Ishikawa (cell line): ENCODE results near the gene BAG1.

ENCODE experiments used
- CREB1 ChIP-seq: IDR thresholded peaks from 2 replicates; pipeline ENCODE4 v1.6.1; 2012; ENCODE audit warnings: low read depth
- EGR1 ChIP-seq: IDR thresholded peaks from 2 replicates; pipeline ENCODE4 v1.6.1; 2012
- FOXM1 ChIP-seq: IDR thresholded peaks from 2 replicates; pipeline ENCODE4 v1.6.1; 2012; ENCODE audit warnings: low read depth, borderline replicate concordance
- RAD21 ChIP-seq: IDR thresholded peaks from 2 replicates; pipeline ENCODE4 v1.6.1; 2012; ENCODE audit warnings: low read depth
- TAF1 ChIP-seq: IDR thresholded peaks from 2 replicates; pipeline ENCODE4 v1.6.1; 2012; ENCODE audit warnings: low read depth, mild to moderate bottlenecking
- TCF12 ChIP-seq: IDR thresholded peaks from 2 replicates; pipeline ENCODE4 v1.6.1; 2012; ENCODE audit warnings: low read depth
- TEAD4 ChIP-seq: IDR thresholded peaks from 2 replicates; pipeline ENCODE4 v1.6.1; 2012
- YY1 ChIP-seq: IDR thresholded peaks from 2 replicates; pipeline ENCODE4 v1.6.1; 2012; ENCODE audit warnings: low read depth
- ZBTB7A ChIP-seq: IDR thresholded peaks from 2 replicates; pipeline ENCODE4 v1.6.1; 2012; ENCODE audit warnings: low read depth
- TF ChIP-seq, protein P1 (sequence below): IDR thresholded peaks from 2 replicates; pipeline ENCODE4 v1.6.1; 2012; ENCODE audit warnings: low read depth, mild to moderate bottlenecking
- TF ChIP-seq, protein P2 (sequence below): IDR thresholded peaks from 2 replicates; pipeline ENCODE4 v1.6.1; 2012
- TF ChIP-seq, protein P3 (sequence below): IDR thresholded peaks from 2 replicates; pipeline ENCODE4 v1.6.1; 2012

Gene BAG1

GRCh38 chr9:33210006-33210715, 54.3 kb downstream of the BAG1 start:
- no peak for TF ChIP-seq RAD21
- TF ChIP-seq, protein P1, sequence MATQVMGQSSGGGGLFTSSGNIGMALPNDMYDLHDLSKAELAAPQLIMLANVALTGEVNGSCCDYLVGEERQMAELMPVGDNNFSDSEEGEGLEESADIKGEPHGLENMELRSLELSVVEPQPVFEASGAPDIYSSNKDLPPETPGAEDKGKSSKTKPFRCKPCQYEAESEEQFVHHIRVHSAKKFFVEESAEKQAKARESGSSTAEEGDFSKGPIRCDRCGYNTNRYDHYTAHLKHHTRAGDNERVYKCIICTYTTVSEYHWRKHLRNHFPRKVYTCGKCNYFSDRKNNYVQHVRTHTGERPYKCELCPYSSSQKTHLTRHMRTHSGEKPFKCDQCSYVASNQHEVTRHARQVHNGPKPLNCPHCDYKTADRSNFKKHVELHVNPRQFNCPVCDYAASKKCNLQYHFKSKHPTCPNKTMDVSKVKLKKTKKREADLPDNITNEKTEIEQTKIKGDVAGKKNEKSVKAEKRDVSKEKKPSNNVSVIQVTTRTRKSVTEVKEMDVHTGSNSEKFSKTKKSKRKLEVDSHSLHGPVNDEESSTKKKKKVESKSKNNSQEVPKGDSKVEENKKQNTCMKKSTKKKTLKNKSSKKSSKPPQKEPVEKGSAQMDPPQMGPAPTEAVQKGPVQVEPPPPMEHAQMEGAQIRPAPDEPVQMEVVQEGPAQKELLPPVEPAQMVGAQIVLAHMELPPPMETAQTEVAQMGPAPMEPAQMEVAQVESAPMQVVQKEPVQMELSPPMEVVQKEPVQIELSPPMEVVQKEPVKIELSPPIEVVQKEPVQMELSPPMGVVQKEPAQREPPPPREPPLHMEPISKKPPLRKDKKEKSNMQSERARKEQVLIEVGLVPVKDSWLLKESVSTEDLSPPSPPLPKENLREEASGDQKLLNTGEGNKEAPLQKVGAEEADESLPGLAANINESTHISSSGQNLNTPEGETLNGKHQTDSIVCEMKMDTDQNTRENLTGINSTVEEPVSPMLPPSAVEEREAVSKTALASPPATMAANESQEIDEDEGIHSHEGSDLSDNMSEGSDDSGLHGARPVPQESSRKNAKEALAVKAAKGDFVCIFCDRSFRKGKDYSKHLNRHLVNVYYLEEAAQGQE: no peak
- TF ChIP-seq TAF1: no peak
- TF ChIP-seq FOXM1: no peak
- TF ChIP-seq EGR1: no peak
- TF ChIP-seq, protein P2, sequence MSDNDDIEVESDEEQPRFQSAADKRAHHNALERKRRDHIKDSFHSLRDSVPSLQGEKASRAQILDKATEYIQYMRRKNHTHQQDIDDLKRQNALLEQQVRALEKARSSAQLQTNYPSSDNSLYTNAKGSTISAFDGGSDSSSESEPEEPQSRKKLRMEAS: no peak
- no peak for TF ChIP-seq TCF12
- TF ChIP-seq CREB1: no peak

DNA sequence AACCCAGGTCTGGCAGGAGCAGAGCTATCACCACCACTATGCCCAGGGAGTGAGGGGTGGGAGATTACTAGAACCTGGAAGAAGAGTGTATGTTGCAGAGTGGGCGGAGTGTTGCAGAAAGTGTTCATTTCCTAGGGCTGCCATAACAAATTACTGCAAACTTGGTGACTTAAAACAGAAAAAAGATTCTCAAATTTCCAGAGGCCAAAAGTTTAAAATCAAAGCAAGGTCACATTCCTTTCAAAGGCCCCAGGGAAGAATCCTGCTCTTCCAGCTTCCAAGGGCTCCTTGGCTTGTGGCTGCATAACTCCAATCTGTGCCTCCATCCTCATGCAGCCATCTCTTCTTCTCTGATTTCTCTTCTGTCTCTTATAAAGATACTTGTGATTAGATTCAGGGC, 55.1 kb downstream of the BAG1 start:
- TF ChIP-seq TEAD4 (no peak), CREB1 (no peak), RAD21 (no peak), YY1 (no peak), TCF12 (no peak), ZBTB7A (no peak), TAF1 (no peak)
- TF ChIP-seq, protein P3, sequence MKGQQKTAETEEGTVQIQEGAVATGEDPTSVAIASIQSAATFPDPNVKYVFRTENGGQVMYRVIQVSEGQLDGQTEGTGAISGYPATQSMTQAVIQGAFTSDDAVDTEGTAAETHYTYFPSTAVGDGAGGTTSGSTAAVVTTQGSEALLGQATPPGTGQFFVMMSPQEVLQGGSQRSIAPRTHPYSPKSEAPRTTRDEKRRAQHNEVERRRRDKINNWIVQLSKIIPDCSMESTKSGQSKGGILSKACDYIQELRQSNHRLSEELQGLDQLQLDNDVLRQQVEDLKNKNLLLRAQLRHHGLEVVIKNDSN: no peak
- TF ChIP-seq, protein P2: no peak

- TF ChIP-seq, protein P1: no peak
- TF ChIP-seq TEAD4: no peak
Measured at GRCh38 chr9:33202552-33203201, 61.8 kb downstream of the BAG1 start.
